Measurements from ENCODE around the gene SLC38A10. TPM values are rescaled to one million over a fixed set of nuclear protein-coding genes. Genes with fewer than 3 reads are reported as not detected.

The SLC38A10 gene
- total and polyA plus RNA-seq, 2 of the 4 experiments (the other 2 are of a cell fraction), result 12.7 to 46.7 TPM

DNA sequence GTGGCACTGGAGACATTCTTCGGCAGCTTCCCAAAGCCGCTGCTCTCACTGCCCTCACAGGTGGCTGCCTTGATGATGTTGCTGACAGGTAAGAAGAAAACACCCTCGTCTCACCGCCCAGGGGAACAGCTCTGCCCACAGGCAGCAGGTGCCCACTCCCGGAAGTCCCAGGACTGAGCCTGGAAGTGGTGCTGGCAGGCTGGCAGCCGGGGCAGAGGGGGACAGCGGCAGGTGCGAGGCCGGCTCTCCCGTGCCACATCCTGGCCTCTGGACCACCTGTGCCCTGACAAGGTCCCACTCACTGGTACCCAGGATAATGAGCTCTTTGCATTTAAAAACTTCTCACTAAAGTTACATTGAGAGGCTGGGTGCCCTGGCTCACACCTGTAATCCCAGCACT, 92.8 kb downstream of the SLC38A10 start:
- CTCF ChIA-PET, result no interaction called here
- no TSS peak for BruUV-seq (replicated peaks)

More for the DNA sequence above, 92.8 kb downstream of the SLC38A10 start:
- in situ Hi-C loops (cut with MboI; ENCODE audit: low sequenced_read_pairs) (no loop called here), dilution Hi-C loops (cut with HindIII; ENCODE audit: low sequenced_read_pairs, unreplicated experiment) (no loop called here), intact Hi-C loops (cut with micrococcal nuclease) (no loop called here)
- no peak overlapping the region for H2AK9ac ChIP-seq (replicated peaks; ENCODE audit: low read depth, low read length, poor library complexity)
- peaks cover 6% of the 10 kb centered on the region; the same call in 1 of the 2 replicates for H3K36me3 ChIP-seq (ENCODE audit: control insufficient read depth, insufficient read depth, low read length)
- DNase-seq, result no peak
- H4K8ac ChIP-seq (ENCODE audit: low read depth in 2 of 2, low read length in 2 of 2), result no peak overlapping the region
- no peak overlapping the region for H3K14ac ChIP-seq (replicated peaks; ENCODE audit: low read depth, low read length)
- 89% methylated on average over 3 of the region's 10 CpGs; no CpG with 5 or more reads in 1 of the 2 experiments for WGBS, 2 experiments (ENCODE audit: extremely low coverage in 2 of 2, insufficient read length in 1 of 2)
- H3K18ac ChIP-seq (ENCODE audit: low read depth, low read length), result no peak overlapping the region
- H2AFZ ChIP-seq (replicated peaks; ENCODE audit: low read length, poor library complexity), result no peak overlapping the region
- TF ChIP-seq CHD1 (IDR thresholded peaks at IDR 0.05; ENCODE audit: low read depth, low read length) (no peak), MAFK (IDR thresholded peaks at IDR 0.05; ENCODE audit: low read depth, low read length) (no peak), USF2 (IDR thresholded peaks at IDR 0.05; ENCODE audit: low read depth, low read length) (no peak), RCOR1 (IDR thresholded peaks at IDR 0.05; ENCODE audit: insufficient replicate concordance, low read length) (no peak), CEBPB (IDR thresholded peaks at IDR 0.05; ENCODE audit: low read depth, low read length) (no peak), MXI1 (IDR thresholded peaks at IDR 0.05; ENCODE audit: borderline replicate concordance, low read depth, low read length) (no peak), SMC3 (IDR thresholded peaks at IDR 0.05; ENCODE audit: low read depth, low read length) (no peak), FOS (IDR thresholded peaks at IDR 0.05; ENCODE audit: low read depth, low read length) (no peak), RAD21 (IDR thresholded peaks at IDR 0.05; ENCODE audit: low read length) (no peak), ELK1 (IDR thresholded peaks at IDR 0.05; ENCODE audit: borderline replicate concordance, low read depth, low read length) (no peak), POLR2A (IDR thresholded peaks at IDR 0.05; ENCODE audit: low read depth, low read length) (no peak), RFX5 (IDR thresholded peaks at IDR 0.05; ENCODE audit: low read depth, low read length) (no peak), BHLHE40 (IDR thresholded peaks at IDR 0.05; ENCODE audit: low read depth, low read length) (no peak), MAZ (IDR thresholded peaks at IDR 0.05; ENCODE audit: borderline replicate concordance, low read depth, low read length) (no peak), NFE2L2 (IDR thresholded peaks at IDR 0.05; ENCODE audit: low read depth, low read length) (no peak), CTCF (conservative IDR thresholded peaks at IDR 0.05; ENCODE audit: low read depth, low read length) (no peak)
- no peak overlapping the region for H3K4ac ChIP-seq (ENCODE audit: low read depth, low read length)
- H3K4me2 ChIP-seq (ENCODE audit: low read depth, low read length), result no peak overlapping the region
- POLR2A ChIA-PET (ENCODE audit: unreplicated experiment), result no interaction called here
- no peak overlapping the region for H3K56ac ChIP-seq (ENCODE audit: extremely low read depth, insufficient read depth, low read length)
- H3K9me3 ChIP-seq (ENCODE audit: control insufficient read depth, insufficient read depth, low read length), result no peaks in the 10 kb centered on the region
- H3K23ac ChIP-seq (ENCODE audit: low read depth, low read length), result no peak overlapping the region
- H3K9me1 ChIP-seq (ENCODE audit: insufficient read depth, low read length), result no peaks in the 10 kb centered on the region
- H4K5ac ChIP-seq (ENCODE audit: low read depth, low read length), result no peak overlapping the region
- H3K27ac ChIP-seq (ENCODE audit: insufficient read depth, low read length), result no peak overlapping the region
- no peak overlapping the region for H3K4me3 ChIP-seq (ENCODE audit: insufficient read depth, low read depth, low read length)
- peaks cover 5% of the 10 kb centered on the region; the same call in 1 of the 2 replicates for H4K20me1 ChIP-seq (ENCODE audit: insufficient read depth, low read length)
- H3K9ac ChIP-seq (ENCODE audit: low read depth, low read length), result no peak overlapping the region
- no peak overlapping the region for H4K91ac ChIP-seq (ENCODE audit: insufficient read depth, low read depth, low read length)
- H2BK15ac ChIP-seq (ENCODE audit: low read depth, low read length), result no peak overlapping the region
- no peak overlapping the region for H2BK5ac ChIP-seq (ENCODE audit: low read depth, low read length, poor library complexity, severe bottlenecking)
- no peaks in the 10 kb centered on the region for H3K79me1 ChIP-seq (ENCODE audit: low read depth in 1 of 2, low read length in 2 of 2)
- H2BK120ac ChIP-seq (ENCODE audit: low read depth, low read length), result no peak overlapping the region
- no peak for ATAC-seq (ENCODE audit: low read depth)
- H3K27me3 ChIP-seq (ENCODE audit: control insufficient read depth, insufficient read depth, low read length), result no peaks in the 10 kb centered on the region
- H3K4me1 ChIP-seq (ENCODE audit: control insufficient read depth, insufficient read depth, low read length), result no peaks in the 10 kb centered on the region
- H2BK20ac ChIP-seq (ENCODE audit: low read depth, low read length), result no peak overlapping the region
- H2AK5ac ChIP-seq (ENCODE audit: low read depth, low read length), result no peak overlapping the region

Data from IMR-90 (cell line).